GM10266 (cell line): ENCODE results near the gene PHC2.
"Not testable (repeated sequence)": the region's sequence is repeated elsewhere in the genome, so short reads cannot be mapped to it uniquely, and the experiment has no call there.

Experiments
- DNase-seq: peaks from one replicate; pipeline ENCODE4 v3.0.0; 2012; ENCODE audit errors: extremely low spot score
- CTCF ChIP-seq: IDR thresholded peaks from 2 replicates; pipeline ENCODE4 v1.5.1; 2012; ENCODE audit warnings: mild to moderate bottlenecking, low read depth; ENCODE audit not compliant: control insufficient read depth, insufficient read depth; ENCODE audit errors: missing control alignments

The PHC2 gene

GRCh38 chr1:33316601-33317000, 114.3 kb downstream of the PHC2 start:
- no peak for DNase-seq
- no peak for TF ChIP-seq CTCF

- no peak for DNase-seq
- TF ChIP-seq CTCF, result no peak
Observed at GRCh38 chr1:33314416-33314815, 116.5 kb downstream of the PHC2 start.

- DNase-seq, result no peak
- no peak for TF ChIP-seq CTCF
Observed at GRCh38 chr1:33312413-33312749, 118.5 kb downstream of the PHC2 start.

GRCh38 chr1:33311706-33312412, 119.0 kb downstream of the PHC2 start:
- DNase-seq, result no peak
- no peak for TF ChIP-seq CTCF

GRCh38 chr1:33310702-33311101, 120.2 kb downstream of the PHC2 start:
- no peak for DNase-seq
- TF ChIP-seq CTCF, result no peak

GRCh38 chr1:33309351-33309750, 121.5 kb downstream of the PHC2 start:
- DNase-seq, result not testable (repeated sequence)

GRCh38 chr1:33307494-33307864, 123.4 kb downstream of the PHC2 start:
- DNase-seq, result no peak
- no peak for TF ChIP-seq CTCF
